Stomach (tissue), 4 donors: ENCODE data around the gene GZF1.

ENCODE experiments used
- CTCF ChIP-seq, 7 experiments: fragments of 450-650 bp in 4 of 7; fragments of 200-600 bp in 3 of 7; sonication (generic) in 3 of 7; IDR thresholded peaks; one replicate each; pipeline ENCODE4 v1.5.1; 2016 to 2019; ENCODE audit warnings: antibody characterized with exemption in 7 of 7, control low read depth in 2 of 7, mild to moderate bottlenecking in 1 of 7
- EP300 ChIP-seq: sonication (generic); formaldehyde crosslinking; IDR thresholded peaks from one replicate; pipeline ENCODE4 v1.6.1; 2017; ENCODE audit warnings: antibody characterized with exemption
- POLR2A ChIP-seq, 4 donors: fragments of 450-650 bp; IDR thresholded peaks; one replicate each; pipeline ENCODE4 v1.6.1; 2016; ENCODE audit warnings: antibody characterized with exemption in 4 of 4, control low read depth in 2 of 4, mild to moderate bottlenecking in 1 of 4, moderate library complexity in 1 of 4

GRCh38 chr20:23370274-23370673 is 8.3 kb downstream of the GZF1 start:
- TF ChIP-seq CTCF (IDR thresholded peaks at IDR 0.05) (no peak), POLR2A (IDR thresholded peaks at IDR 0.05) (no peak), EP300 (no peak)
